B cell (primary cell): ENCODE measurements around the gene CPLANE2. TPM values are rescaled to one million over a fixed set of nuclear protein-coding genes. Genes with fewer than 3 reads are reported as not detected.

Experiments
- ATAC-seq: fragments of 200-7000 bp; cut with Tn5 transposase; one replicate; pipeline ENCODE4 v1.10.0; 2021; ENCODE audit warnings: low read depth, mild to moderate bottlenecking, moderate number of reproducible peaks, moderate library complexity
- CTCF ChIA-PET: fragments of 350-600 bp; sonication (Branson Sonifier 250); formaldehyde crosslinking; loops from one replicate; lab custom pipeline; 2021; ENCODE audit warnings: antibody characterized with exemption, inconsistent platforms; lab: Charles Lee
- POLR2A ChIA-PET: fragments of 350-600 bp; sonication (Branson Sonifier 250); formaldehyde crosslinking; loops from one replicate; lab custom pipeline; 2021; ENCODE audit warnings: antibody characterized with exemption; lab: Charles Lee
- DNase-seq: peaks from one replicate; pipeline ENCODE4 v3.0.0; 2013
- H2AFZ ChIP-seq: 2 replicates; pipeline ENCODE4 v1.6.1; 2012; ENCODE audit warnings: mild to moderate bottlenecking, low read depth, low read length; ENCODE audit not compliant: insufficient read depth, poor library complexity, severe bottlenecking
- H3K27ac ChIP-seq, 2 donors: 1 replicate in 1 of 2; 2 replicates in 1 of 2; pipeline ENCODE4 v1.5.1; 2012 to 2013; ENCODE audit warnings: low read length in 2 of 2, mild to moderate bottlenecking in 2 of 2, moderate library complexity in 1 of 2
- H3K27me3 ChIP-seq, 4 experiments: fragments of 200-600 bp in 1 of 4; sonication (generic) in 1 of 4; replicated peaks in 1 of 4; 1 replicate in 2 of 4; 2 replicates in 2 of 4; pipeline versions ENCODE4 v1.6.1 to v1.7.0; 2013 to 2016; ENCODE audit warnings: low read length in 3 of 4, mild to moderate bottlenecking in 2 of 4, mixed read lengths in 1 of 4, moderate library complexity in 1 of 4; ENCODE audit not compliant: insufficient read depth in 4 of 4, control insufficient read depth in 3 of 4; ENCODE audit errors: control extremely low read depth in 1 of 4
- H3K36me3 ChIP-seq, 2 experiments: replicated peaks in 1 of 2; 1 replicate in 1 of 2; 2 replicates in 1 of 2; pipeline versions ENCODE4 v1.6.1 to v1.7.1; 2013; ENCODE audit warnings: low read length in 1 of 2; ENCODE audit not compliant: insufficient read depth in 2 of 2, control insufficient read depth in 1 of 2; ENCODE audit errors: control extremely low read depth in 1 of 2, extremely low read depth in 1 of 2
- H3K4me1 ChIP-seq, 2 donors: fragments of 200-600 bp in 1 of 2; sonication (generic) in 1 of 2; 1 replicate in 1 of 2; 2 replicates in 1 of 2; pipeline versions ENCODE4 v1.5.1 to v1.6.1; 2013 to 2017; ENCODE audit warnings: low read length in 2 of 2; ENCODE audit not compliant: control insufficient read depth in 2 of 2, insufficient read depth in 2 of 2
- H3K4me2 ChIP-seq: replicated peaks from 2 replicates; pipeline ENCODE3; 2012; ENCODE audit warnings: mild to moderate bottlenecking, low read depth, low read length; ENCODE audit not compliant: poor library complexity, severe bottlenecking
- H3K4me3 ChIP-seq, 5 experiments: fragments of 200-600 bp in 1 of 5; sonication (generic) in 1 of 5; 1 replicate in 3 of 5; 2 replicates in 2 of 5; pipeline versions ENCODE4 v1.5.1 to v1.7.0; 2011 to 2016; ENCODE audit warnings: low read length in 4 of 5, mild to moderate bottlenecking in 4 of 5, low read depth in 2 of 5, control low read depth in 1 of 5, moderate library complexity in 1 of 5; ENCODE audit not compliant: insufficient read depth in 1 of 5; ENCODE audit errors: control extremely low read depth in 1 of 5, extremely low read depth in 1 of 5
- H3K79me2 ChIP-seq: fragments of 200-600 bp; sonication (generic); one replicate; pipeline ENCODE4 v1.6.0; 2016; ENCODE audit warnings: low read length; ENCODE audit not compliant: control insufficient read depth, insufficient read depth
- H3K9ac ChIP-seq: fragments of 200-600 bp; sonication (generic); 2 replicates; pipeline ENCODE4 v1.6.1; 2017; ENCODE audit warnings: mild to moderate bottlenecking, low read length, moderate library complexity
- H3K9me3 ChIP-seq, 3 donors: one replicate each; pipeline versions ENCODE4 v1.6.1 to v1.7.1; 2013; ENCODE audit warnings: low read length in 2 of 3; ENCODE audit not compliant: control insufficient read depth in 2 of 3, insufficient read depth in 1 of 3; ENCODE audit errors: control extremely low read depth in 1 of 3
- H4K20me1 ChIP-seq: 2 replicates; pipeline ENCODE4 v1.6.0; 2012; ENCODE audit warnings: mild to moderate bottlenecking, low read length; ENCODE audit not compliant: insufficient read depth, control insufficient read depth, poor library complexity, severe bottlenecking
- H3K27ac Mint-ChIP-seq: one replicate; pipeline ENCODE4 v1.8.0; 2021; ENCODE audit warnings: mixed read lengths
- H3K27me3 Mint-ChIP-seq: one replicate; pipeline ENCODE4 v1.8.0; 2021; ENCODE audit warnings: mixed read lengths
- H3K4me1 Mint-ChIP-seq: one replicate; pipeline ENCODE4 v1.8.0; 2021; ENCODE audit warnings: mixed read lengths
- H3K4me3 Mint-ChIP-seq: one replicate; pipeline ENCODE4 v1.8.0; 2021; ENCODE audit warnings: mixed read lengths
- H3K9me3 Mint-ChIP-seq: one replicate; pipeline ENCODE4 v1.8.0; 2022; ENCODE audit warnings: mixed read lengths; ENCODE audit not compliant: insufficient read depth
- EZH2 ChIP-seq: IDR thresholded peaks from 2 replicates; pipeline ENCODE4 v1.6.1; 2012; ENCODE audit warnings: borderline replicate concordance, low read depth, mild to moderate bottlenecking, moderate library complexity, low read length; ENCODE audit not compliant: insufficient read depth, poor library complexity, severe bottlenecking
- WGBS: methylation state at CpG from one replicate; pipeline ENCODE4 v1.1.5; 2013; ENCODE audit warnings: missing lambda C conversion rate; ENCODE audit not compliant: insufficient coverage; 5-methylcytosine and 5-hydroxymethylcytosine counted together
- intact Hi-C: fragments of 100-400 bp; cut with micrococcal nuclease; formaldehyde crosslinking; loops from one replicate; pipeline ENCODE4 v1.10.0; 2022
- polyA plus RNA-seq: library from polyadenylated mRNA; depleted of rRNA; stranded (reverse); fragments of >200 nt; gene quantifications from 2 replicates; pipeline ENCODE4 v1.2.3, GENCODE V29; 2012
- total RNA-seq, 2 donors: library from RNA; stranded (reverse); fragments of 120-200 nt in 1 of 2; gene quantifications; 1 replicate in 1 of 2; 2 replicates in 1 of 2; pipeline versions ENCODE4 v1.2.3 to v1.2.4, GENCODE V29; 2013 to 2022
- TF ChIP-seq, protein P1 (sequence below): fragments of 200-600 bp; IDR thresholded peaks from one replicate; pipeline ENCODE4 v1.8.0; 2022; ENCODE audit warnings: antibody characterized with exemption, mild to moderate bottlenecking

CPLANE2 gene
- total and polyA plus RNA-seq, 2 donors (not counting 1 experiment from before 2014, with no cell fraction given): 5.7 to 11.1 TPM

DNA sequence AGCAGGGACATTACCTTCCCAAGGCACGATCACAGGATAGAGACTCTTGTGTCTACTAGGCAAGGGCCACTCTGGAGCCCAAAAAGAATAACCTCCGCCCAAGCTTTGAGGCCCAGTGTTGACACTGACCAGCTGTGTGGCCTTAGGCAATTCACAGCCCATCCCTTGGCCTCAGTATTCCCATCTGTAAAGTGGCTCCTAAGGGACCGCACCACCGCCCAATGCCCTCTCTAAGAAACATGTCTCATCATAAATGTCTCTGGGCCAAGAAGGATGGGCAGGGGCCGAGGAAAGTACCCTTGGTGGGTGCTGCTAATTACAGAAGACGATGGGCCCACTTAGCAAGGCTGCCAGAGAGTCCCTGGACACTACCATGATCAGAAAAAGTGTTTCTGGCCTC, 25.2 kb downstream of the CPLANE2 start:
- no peaks in the 10 kb centered on the region for H3K36me3 ChIP-seq
- no peak overlapping the region for H2AFZ ChIP-seq
- H3K79me2 ChIP-seq: no peaks in the 10 kb centered on the region
- Mint-ChIP-seq H3K27me3 (peaks cover 2% of the 10 kb centered on the region), H3K4me3 (no peak overlapping the region), H3K27ac (no peak overlapping the region), H3K9me3 (no peaks in the 10 kb centered on the region), H3K4me1 (peaks cover 15% of the 10 kb centered on the region)
- H3K9ac ChIP-seq: no peak overlapping the region
- peaks cover 16 to 20% of the 10 kb centered on the region in 2 donors for H3K4me1 ChIP-seq
- no peak overlapping the region for H3K27ac ChIP-seq
- TF ChIP-seq, protein P1, sequence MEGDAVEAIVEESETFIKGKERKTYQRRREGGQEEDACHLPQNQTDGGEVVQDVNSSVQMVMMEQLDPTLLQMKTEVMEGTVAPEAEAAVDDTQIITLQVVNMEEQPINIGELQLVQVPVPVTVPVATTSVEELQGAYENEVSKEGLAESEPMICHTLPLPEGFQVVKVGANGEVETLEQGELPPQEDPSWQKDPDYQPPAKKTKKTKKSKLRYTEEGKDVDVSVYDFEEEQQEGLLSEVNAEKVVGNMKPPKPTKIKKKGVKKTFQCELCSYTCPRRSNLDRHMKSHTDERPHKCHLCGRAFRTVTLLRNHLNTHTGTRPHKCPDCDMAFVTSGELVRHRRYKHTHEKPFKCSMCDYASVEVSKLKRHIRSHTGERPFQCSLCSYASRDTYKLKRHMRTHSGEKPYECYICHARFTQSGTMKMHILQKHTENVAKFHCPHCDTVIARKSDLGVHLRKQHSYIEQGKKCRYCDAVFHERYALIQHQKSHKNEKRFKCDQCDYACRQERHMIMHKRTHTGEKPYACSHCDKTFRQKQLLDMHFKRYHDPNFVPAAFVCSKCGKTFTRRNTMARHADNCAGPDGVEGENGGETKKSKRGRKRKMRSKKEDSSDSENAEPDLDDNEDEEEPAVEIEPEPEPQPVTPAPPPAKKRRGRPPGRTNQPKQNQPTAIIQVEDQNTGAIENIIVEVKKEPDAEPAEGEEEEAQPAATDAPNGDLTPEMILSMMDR: no peak
- TF ChIP-seq EZH2: no peak
- DNase-seq: no peak
- H3K27me3 ChIP-seq: peaks cover 0 to 3% (median 0%) of the 10 kb centered on the region in 4 experiments
- WGBS: 94% methylated on average over 4 of the region's 6 CpGs
- H3K9me3 ChIP-seq: peaks cover 0 to 8% (median 0%) of the 10 kb centered on the region in 3 donors
- H4K20me1 ChIP-seq: no peaks in the 10 kb centered on the region
- no peak for ATAC-seq
- intact Hi-C loops: no loop called here
- ChIA-PET POLR2A (no interaction called here), CTCF (interaction anchor here (0.8 to 1.4 kb wide), 2 partner anchors 24 to 152 kb away, joined by 3 to 5 read pairs; no protein-coding TSS in a partner anchor)
- no peak overlapping the region for H3K4me2 ChIP-seq
- H3K4me3 ChIP-seq: no peak overlapping the region

DNA sequence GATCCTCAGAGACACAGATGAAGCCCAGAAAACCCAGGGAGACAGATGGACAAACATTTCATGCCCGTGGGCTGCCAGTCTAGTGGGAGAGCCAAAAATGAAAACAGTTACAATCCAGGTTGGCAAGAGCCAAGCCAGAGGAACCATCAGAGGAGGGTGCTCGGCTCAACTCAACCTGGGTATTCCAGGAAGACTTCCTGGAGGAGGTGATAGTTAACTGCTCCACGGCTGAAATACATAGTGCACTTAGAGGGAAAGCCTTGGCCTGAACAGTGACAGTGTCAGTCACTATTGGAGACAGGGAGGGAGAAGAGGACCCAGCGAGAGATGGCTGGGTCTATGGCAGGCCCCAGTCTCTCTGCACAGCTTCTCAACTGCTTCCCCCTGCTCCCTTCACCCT, 26.4 kb downstream of the CPLANE2 start:
- H4K20me1 ChIP-seq: peaks cover 5% of the 10 kb centered on the region
- no peak overlapping the region for H2AFZ ChIP-seq
- peaks cover 11% of the 10 kb centered on the region for H3K4me1 Mint-ChIP-seq
- H3K79me2 ChIP-seq: peaks cover 6% of the 10 kb centered on the region
- ChIA-PET CTCF (no interaction called here), POLR2A (interaction anchor here (0.6 kb wide), 1 partner anchor 25 kb away, joined by 3 read pairs; no protein-coding TSS in a partner anchor)
- TF ChIP-seq EZH2: no peak
- TF ChIP-seq, protein P1: no peak
- peaks cover 10 to 15% of the 10 kb centered on the region in 2 donors for H3K4me1 ChIP-seq
- ATAC-seq (no peak), DNase-seq (no peak)
- 78% methylated on average over 4 of the region's 4 CpGs for WGBS
- no peak overlapping the region for H3K9ac ChIP-seq
- H3K9me3 ChIP-seq: peaks cover 0 to under 1% (median 0%) of the 10 kb centered on the region in 3 donors
- H3K27me3 ChIP-seq: peaks cover 0 to 3% (median 0%) of the 10 kb centered on the region in 4 experiments
- no peak overlapping the region for H3K27ac ChIP-seq
- no peak overlapping the region for H3K4me2 ChIP-seq
- intact Hi-C loops: no loop called here
- H3K27me3 Mint-ChIP-seq: peaks cover 2% of the 10 kb centered on the region
- no peak overlapping the region for H3K27ac Mint-ChIP-seq
- H3K9me3 Mint-ChIP-seq: no peaks in the 10 kb centered on the region
- no peak overlapping the region for H3K4me3 ChIP-seq
- H3K4me3 Mint-ChIP-seq: no peak overlapping the region
- no peaks in the 10 kb centered on the region for H3K36me3 ChIP-seq
